Activated CD4-positive, alpha-beta T cell treated with anti-CD3 and anti-CD28 coated beads, Interleukin-10, Interleukin-2, amounts not matched to agents 100 ng/mL and 50 ng/mL, durations not matched to agents 16 hours and 8 hours (primary cell): ENCODE results near the gene CRHR2.

Source experiments
- DNase-seq: peaks from one replicate; pipeline ENCODE4 v3.0.0-alpha.2; 2020

Gene CRHR2

DNA sequence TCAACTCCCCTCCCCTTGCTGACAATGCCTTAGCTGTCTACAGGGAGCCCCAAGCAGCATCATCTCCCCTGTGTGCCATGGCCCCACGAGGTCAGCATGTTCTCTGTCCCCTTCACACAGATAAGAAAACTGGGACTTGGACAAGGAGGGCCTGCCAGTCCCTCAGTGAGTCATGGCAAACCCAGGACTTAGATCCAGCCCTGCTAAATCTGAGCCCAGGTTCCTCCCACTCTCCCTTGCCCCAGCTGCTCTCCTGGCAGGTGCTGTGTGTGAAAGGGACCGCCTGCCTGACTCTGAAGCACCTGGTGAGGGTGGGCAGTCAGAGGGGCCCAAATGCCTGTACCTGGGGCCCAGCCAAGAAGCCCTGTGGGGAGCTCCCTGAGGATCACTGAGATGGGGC, 7.4 kb downstream of the CRHR2 start:
- no peak for DNase-seq

DNA sequence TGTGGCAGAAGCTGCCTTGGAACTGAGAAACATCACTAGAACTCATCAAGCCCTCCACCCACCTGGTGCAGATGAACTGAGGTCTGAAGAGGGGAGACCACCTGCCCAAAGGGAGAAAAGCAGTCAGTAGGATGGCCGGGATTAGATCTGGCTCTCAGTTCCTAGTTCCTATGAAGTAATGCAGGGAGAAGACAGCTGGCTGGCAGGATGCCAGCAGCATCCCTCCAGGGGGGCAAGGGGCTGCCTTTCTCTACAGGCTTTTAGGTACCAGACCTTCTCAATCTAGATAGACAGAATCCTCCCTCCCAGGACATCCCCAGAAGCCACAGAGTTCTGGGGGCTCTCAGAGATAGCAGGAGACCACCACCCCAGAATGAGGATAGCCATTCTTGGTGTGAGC, 7.8 kb downstream of the CRHR2 start:
- no peak for DNase-seq

DNA sequence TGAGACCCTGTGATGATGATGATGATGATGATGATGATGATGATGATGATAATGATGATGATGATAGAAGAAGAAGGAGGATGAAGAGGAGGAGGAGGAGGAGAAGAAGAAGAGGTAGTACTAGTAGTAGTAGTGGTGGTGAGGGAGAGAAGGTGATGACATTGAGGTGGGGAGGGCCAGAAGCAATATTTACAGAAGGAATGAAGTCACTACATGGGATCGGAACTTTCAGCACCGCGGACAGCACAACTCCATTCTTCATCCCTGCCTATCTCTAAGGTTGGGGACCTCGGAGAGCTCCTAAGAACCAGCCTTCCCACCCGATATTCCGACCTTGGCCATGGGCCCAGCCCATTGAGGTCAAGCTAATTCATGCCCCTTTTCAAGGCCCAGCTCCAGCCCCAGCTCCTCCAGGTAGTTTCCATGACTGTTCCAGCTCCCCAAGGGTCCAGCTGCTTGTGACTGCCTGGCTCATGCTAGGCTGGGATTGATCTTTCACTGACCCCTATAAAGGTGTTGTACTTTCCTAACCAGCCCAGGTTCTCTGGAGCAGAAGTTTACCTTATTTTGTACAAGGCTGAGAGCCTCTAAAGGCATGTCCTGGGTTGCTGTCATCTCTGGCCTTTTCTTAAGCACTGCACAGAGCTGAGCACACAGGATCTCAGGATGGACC, 10.3 kb downstream of the CRHR2 start:
- DNase-seq = no peak

DNA sequence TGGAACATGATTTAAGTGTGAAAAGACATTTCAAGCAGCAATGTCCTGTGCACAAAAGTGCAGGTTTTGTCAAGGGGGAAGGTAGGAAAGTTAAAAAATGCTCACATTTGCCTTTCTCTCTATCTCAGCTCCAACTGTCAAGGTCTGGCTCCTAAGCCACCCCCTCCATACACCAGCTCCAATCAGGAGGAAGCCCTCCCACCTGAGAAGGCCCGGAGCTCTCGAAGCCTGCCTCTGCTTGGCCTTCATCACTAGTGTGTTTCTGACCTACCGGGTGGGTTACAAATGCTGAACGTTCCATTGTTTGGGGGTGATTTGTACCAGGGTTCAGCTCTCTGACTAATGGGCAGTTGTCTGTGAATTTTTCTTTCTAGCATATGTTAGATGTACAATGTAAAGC, 14.2 kb downstream of the CRHR2 start:
- DNase-seq = no peak

DNA sequence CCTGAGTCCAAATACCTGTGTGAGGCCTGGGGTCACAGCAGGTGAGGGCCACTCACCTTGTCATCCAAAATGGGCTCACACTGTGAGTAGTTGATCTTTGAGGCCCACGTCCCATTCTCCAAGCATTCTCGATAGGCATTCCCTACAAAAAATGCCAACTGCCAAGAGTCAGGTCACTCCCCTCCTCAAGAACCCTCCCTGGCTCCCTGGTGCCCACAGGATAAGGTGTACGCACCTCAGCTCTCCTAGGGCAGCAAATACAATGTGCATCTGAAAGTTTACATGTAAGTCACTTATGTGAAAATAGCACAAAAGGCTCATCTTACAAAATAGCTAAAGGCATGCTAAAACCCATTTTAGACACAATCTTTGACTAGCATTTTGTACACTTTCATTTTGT, 15.1 kb downstream of the CRHR2 start:
- DNase-seq = no peak

DNA sequence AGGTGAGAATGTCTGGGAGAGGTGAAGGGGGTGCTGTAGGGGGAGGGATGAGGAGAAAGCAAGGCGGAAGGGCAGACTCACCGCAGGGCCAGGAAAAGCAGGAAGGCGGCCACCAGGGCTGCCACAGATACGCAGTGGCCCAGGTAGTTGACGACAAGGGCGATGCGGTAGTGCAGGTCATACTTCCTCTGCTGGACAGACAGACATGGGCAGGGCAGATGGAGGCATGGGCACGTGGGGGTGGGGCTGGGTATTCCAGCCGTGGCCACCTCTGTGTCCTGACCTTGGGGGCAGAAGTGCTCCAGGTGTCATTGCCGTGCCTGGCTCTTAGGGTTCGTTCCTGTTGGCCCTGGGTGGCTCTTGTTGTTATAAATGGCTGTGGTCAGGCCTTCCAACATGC, 16.8 kb downstream of the CRHR2 start:
- no peak for DNase-seq

DNA sequence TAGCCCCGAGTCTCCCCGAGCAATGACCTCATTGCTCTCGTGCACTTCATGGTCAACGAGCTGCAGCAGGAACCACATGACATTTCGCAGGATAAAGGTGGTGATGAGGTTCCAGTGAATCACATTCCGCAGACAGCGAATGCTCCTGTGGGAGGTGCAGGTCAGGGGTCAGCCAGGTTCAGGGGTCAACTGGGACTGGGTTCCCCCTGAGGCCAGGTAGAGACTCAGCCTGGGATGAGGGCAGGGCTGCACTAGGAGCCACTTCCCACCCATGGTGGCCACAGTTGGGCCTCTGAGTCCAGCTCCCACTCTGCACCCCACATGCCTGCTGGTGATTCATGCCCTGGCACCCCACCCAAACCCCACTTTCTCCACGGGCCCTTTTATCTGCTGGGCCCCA, 17.2 kb downstream of the CRHR2 start:
- no peak for DNase-seq

DNA sequence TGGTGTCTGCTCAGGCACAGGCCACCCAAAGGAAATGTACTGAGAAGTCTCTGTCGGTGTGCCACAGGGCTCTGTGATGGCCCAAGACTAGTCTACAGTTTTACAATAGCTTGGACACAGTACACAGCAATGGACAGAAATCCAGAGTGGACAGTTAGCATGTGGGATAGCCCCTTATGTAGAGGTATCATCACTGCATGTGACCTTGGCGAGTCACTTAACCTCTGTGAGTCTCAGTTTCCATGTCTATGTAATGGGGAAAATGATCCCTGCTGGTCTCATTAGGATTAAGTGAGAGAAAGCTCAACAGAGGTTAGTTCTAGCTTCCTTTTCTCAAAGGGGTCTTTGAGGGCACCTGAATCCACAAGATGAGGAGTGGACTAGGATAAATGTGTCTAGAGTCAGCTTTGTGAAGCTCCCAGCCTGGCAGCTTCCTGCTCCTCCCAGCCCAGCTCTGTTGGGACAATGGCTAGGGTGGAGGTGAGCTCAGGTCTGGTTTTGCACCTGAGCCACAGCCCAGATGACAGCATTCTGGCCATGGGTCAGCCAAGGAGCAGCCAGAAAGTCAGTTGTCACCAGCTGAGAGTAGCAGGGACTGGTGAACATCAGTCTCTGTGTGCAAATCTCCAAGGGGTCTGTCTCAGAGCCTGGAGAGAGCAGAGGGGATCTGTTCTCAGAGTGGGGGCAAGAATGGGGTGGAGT, 17.9 kb downstream of the CRHR2 start:
- DNase-seq = no peak

DNA sequence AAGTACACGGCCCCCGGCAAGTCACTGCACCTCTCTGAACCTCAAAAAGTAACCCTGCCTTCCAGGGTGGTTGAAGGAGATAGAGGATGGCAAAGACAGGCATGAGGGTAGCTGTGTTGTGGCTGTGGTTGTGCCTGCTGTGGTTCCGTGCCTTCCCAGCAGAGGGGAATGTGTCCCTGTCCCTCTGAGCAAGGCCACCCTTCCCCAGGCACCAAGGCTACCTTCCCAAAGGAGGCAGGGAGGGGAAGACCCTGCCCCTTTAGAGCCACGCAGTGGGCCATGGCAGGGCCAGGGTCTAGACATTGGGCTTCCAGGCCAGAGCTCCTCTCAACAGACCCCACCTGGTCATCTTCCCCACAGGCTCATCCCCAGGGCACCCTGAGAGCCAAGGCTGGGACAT, 18.8 kb downstream of the CRHR2 start:
- DNase-seq = no peak

DNA sequence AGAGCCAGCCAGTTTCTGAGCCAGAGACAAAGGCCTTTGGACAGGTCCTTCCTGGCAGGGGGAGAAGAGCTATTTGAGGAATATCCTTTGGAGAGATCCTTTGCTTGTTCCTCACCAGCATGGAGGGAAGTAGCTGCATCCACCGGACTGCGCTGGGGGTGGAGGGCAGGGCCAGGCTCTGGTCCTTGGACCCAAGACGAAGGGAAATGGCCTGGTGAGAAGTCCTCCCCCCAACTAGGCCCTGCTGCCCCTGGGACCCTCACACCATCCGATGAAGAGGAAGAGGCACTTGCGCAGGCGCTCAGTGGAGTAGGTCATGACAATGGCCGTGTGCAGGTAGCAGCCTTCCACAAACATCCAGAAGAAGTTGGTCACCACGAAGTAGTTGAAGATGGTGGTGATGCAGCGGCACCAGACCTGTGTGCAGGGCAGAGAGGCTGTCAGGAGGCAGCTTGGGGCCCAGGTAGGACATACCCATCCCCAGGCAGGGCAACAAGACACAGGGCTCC, 19.8 kb downstream of the CRHR2 start:
- no peak for DNase-seq

DNA sequence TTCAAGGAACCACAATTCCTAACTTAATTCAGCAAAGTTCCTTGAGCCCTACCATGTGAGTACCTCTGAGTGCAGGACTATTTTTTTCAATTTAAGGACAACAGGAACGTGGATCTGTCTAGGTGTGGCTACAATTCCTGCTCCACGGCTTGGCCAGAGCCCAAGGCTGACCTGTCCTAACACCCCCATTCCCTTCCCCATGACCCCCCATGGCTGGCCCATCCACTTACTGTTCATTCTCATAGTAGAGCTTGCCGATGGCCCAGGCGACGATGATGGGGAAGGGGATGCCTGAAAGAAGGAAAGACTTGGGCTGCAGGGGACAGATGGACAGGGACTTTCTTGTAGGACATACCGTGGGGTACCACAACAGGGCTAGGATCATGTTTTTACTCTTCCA, 20.3 kb downstream of the CRHR2 start:
- DNase-seq = no peak

DNA sequence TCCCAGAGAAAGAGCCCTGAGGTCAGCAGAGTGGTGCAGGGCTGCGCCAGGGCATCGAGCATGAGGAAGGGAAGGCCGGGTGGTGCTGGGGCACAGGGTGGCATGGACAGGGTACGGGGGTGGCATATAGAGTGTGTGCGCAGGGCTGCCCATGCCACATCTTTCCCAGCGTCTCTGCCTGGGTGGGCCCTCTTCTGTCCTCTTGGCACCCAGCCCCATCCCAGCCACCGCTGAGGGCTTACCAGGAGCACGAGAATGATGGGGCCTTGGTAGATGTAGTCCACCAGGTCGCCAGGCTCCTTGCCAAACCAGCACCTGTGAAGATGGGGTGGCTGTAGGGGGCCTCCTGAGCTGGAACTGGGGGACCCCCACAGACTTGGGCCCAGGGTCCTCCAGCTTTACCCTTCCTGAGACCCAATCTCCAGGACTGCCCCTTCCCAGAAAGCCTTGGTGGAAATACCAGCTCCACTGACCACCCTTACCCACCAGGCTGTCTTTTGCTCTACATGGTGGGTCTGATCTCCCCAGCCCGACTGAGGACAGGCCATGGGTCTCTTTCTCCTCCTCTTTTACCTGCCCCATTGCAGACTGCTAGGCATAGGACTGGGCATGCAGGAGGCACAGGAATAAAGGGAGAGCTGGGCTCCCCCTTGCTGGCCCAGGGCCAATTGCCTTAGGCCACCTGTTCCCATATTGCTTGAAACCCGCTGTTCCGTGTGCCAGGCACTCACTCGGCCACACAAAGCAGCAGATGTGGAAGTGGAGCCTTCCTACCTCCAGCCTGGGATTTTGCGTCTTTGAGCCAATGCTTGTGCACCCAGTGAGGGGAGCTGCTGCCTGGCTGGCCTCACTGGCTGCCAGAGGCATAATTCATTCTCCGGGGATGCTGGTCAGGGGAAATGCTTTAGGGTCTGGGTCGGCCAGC, 21.7 kb downstream of the CRHR2 start:
- no peak for DNase-seq

DNA sequence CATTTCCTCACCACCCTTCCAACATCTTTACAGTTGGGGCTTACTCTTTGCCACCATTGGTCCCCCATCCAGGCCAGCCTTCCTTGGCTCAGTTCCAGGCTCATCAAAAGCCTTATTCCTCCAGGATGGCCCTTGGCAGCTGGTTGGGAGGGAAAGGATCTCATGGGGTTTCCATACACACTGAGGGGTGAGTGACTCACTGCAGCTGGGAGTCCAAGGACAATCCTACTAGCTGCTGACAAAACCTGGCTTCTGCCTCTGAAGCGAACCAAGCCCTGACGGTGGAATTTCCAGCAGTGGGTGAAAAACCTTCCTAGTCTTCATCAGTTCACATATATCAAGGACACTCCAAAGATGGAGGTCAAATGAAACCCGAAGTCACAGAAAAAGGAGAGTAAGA, 22.9 kb downstream of the CRHR2 start:
- no peak for DNase-seq

DNA sequence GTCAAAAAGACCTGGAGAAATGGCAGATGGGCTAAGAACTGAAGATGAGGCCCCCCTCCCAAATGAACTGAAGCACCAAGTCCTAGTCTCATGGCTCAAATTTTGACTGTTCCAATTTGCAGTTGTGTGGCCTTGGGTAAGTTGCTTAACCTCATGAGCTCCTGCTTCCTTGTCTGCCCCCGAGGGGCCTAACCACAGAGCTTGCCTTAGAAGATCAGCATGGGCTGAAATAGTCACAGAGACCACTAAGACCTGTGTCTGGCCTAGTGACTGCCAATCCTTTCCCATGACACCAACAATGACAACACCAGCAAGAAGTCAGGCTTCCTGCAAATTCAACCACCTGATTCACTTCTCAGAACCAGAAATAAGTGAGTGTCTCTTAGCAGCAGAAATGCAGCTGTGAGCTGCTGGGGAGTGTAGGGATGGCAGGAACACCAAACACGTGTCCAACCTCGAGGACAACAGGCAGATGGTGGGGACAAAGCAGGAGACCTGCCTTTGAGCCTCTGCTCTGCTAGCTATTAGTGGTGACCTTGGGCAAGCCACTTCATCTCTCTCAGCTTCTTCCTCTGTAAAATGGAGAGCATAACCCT, 23.7 kb downstream of the CRHR2 start:
- DNase-seq = no peak

DNA sequence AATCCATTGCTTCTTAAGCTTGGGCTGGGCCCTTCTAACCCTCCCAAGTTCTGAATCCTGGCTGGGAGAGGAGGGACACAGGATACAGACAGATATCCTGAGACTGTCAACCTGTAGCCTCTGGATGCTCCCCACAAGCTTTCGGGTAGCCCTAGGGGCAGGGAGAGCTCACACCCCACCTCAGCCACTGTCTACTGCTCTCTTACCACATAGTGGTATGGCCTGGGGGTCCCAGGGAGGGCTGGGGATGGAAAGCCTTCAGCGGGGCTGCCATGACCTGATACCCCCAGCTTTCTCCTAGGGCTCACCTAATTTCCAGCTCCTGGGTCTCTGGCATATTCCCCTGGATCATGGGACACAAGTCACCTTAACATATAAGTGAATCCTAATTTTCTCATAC, 25.1 kb downstream of the CRHR2 start:
- DNase-seq = no peak

DNA sequence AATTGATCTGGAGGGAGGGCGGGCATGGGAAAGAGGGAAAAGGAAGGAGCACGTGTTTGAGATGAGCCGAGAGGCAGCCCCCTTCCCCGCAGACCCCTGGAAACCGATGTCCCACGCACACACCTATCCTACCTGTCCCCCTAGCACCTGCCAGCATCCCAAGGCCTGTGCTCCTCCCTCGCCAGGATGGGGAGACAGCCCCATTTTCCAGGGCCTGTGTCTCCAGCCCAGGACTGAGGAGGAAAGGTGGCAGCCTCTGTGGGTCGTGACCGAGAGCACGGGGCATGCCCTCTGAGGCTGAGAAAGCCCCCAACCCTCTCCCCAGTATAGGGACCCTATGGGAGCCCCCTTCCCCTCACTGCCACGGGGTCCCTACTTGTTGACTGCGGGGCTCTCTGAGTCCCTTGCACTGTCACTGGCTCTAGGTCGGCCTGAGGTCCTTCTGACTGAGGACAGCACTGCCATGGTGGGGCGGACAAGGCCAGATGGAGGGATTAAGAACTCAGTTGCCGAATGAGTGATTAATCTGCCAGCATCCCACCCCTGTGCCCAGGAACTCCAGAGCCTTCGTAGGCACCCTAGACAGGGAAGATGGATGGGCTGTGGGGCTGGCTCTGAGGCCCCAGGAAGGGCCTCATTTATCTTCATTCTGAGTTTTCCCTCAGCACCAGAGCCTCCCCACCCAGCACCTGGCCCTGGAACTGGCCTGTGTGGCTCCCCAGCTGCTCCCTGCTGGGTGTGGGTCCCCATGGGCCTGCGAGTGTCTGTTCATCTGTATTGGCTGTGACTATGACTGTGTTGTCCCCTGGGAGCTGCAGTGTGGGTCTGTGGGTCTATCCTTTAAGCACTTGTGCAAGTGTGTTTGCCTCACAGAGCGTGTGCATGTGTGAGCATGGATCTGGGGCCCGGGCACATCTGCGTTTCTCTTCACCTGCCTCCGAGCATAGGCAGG, 26.0 kb downstream of the CRHR2 start:
- no peak for DNase-seq

DNA sequence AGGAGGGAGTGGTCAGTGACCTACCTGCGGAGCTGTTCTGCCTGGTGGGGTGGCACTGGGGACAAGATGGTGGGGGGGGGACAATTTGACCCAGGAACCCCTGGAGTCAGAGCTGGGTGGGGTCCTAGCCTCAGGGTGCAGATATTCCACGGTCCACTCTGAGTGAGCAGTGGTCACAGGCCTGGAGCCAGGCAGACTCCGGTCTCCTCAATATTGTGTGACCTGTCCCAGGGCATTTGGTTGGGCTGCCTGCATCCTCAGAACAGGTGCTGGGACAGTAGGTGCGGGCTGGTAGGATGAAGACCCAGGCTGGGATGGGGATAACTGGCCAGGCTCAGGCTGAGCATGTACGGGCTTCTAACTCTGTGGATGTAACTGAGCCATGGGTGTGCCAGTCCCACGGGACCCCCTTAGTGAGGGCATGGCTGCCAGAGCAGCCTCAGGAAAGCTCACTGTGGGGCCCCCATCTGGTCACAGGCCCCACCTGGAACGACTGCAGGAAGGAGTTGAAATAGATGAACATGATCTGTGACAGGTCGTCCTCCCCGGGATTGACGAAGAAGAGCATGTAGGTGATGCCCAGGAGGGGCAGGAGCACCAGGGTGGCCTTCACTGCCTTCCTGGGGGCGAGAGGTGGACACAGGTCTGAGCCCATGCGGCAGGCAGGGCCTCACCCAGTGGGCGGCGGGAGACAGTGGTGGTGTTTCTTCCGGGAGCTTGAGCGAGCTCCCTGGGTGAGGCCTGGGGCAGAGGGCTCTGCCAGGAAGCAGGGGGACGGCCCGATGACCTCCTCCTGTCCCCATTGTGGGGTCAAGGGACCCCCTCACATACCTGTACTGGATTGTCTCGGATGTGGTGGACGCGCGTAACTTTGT, 26.9 kb downstream of the CRHR2 start:
- DNase-seq = no peak

DNA sequence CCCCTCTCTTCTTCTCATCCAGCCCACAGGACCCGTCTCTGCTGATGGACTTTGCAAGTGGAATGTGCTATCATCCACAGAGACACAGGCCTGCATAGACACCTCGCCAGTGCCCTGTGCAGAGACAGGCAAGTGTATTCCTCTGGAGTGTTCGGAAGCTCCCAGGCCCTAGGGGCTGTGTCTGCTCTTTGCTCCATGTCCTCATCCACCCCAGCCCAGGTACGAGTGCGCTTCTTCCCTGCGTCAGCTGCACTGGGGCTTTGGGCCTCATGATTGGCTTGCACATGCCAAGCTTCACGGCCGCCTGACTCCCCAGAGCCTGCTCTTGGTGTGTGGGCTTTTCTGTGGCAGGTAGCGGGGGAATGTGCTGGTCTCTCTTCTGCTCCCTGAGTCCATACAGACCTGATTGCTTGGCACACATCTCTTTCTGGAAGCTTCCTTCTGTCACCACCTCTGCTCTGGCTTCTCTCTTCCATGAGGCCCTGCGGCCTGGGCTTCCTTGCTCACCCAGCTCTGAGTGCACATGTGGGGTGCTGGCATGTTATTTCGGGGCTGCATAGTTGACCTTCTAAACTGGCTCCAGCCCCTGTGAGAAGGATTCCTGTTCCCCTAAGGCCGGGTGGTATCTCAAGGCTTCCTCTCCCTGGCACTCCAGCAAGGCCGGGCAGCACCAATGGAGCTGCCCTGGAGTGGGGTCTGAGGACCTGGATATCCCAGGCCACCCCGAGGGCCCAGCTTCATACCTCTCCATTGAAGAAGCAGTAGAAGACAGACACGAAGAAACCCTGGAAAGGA, 27.8 kb downstream of the CRHR2 start:
- no peak for DNase-seq

DNA sequence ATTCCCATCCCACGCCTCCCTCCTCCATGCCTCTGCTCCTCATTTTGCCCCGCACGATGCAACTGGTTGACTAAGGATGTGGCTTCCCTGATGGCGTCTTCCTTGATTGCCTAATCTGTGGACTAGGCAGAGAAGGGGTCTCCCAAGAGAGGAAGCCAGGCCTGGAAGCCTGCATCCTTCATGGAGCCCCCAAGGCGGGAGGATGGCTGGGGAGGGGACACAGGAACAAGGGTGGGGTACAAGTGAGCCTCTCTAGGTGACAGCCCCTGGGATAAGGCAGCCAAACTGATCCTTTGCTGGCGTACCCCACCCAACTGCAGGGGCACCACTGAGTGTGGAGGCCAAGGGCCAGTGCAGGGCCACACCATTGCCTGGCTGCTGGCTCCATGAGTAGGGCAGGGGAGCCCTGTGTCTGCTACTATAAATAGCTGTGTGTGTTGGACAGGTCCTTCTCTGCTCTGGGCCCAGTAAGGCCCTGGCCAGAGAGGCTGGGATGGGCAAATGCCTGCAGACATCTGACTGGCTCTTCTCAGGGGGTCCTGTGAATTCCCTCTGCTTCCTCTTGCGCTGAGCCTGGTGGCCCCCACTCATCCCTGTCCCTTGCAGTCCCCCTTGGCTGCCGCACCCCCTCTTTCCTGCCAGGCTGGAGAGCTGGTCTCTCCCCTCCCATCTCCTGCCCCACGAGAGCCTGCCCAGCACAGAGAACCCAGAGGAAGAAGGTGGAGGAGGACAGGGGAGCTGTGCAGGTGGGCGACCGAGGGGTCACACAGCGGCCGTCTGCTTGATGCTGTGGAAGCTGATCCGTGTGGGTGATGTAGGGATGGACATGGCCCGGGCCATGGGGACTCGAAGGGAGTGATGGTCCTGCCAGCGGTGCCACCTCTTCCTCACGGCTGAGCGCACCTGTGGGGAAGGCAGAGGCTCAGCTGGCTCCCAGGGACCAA, 29.3 kb downstream of the CRHR2 start:
- no peak for DNase-seq
